Medulla oblongata (tissue), 1 donor: Measurements from ENCODE around the gene BICRA.
"Not testable (repeated sequence)": the region's sequence is repeated elsewhere in the genome, so short reads cannot be mapped to it uniquely, and the experiment has no call there.

ENCODE experiments used
- DNase-seq: peaks from one replicate; pipeline ENCODE4 v3.0.0-alpha.2; 2015; ENCODE audit errors: extremely low spot score

BICRA gene

GRCh38 chr19:47663435-47663910, 54.5 kb downstream of the BICRA start:
- DNase-seq: no peak

GRCh38 chr19:47663911-47664771, 55.2 kb downstream of the BICRA start:
- peak; percentile 78 for DNase-seq

GRCh38 chr19:47668556-47668955, 59.6 kb downstream of the BICRA start:
- DNase-seq: not testable (repeated sequence)

GRCh38 chr19:47670736-47671135, 61.8 kb downstream of the BICRA start:
- DNase-seq: no peak

- DNase-seq: no peak
Observed at GRCh38 chr19:47671499-47671898, 62.6 kb downstream of the BICRA start.

- no peak for DNase-seq
Observed at GRCh38 chr19:47673426-47673825, 64.5 kb downstream of the BICRA start.

GRCh38 chr19:47674548-47674947, 65.6 kb downstream of the BICRA start:
- no peak for DNase-seq

- no peak for DNase-seq
Observed at GRCh38 chr19:47675271-47675670, 66.3 kb downstream of the BICRA start.

GRCh38 chr19:47675859-47676258, 66.9 kb downstream of the BICRA start:
- no peak for DNase-seq

GRCh38 chr19:47676811-47677210, 67.9 kb downstream of the BICRA start:
- DNase-seq: no peak

- DNase-seq: no peak
Observed at GRCh38 chr19:47679251-47679900, 70.4 kb downstream of the BICRA start.

GRCh38 chr19:47679922-47680857, 71.3 kb downstream of the BICRA start:
- no peak for DNase-seq

GRCh38 chr19:47680858-47681332, 72.0 kb downstream of the BICRA start:
- no peak for DNase-seq

GRCh38 chr19:47681388-47681787, 72.5 kb downstream of the BICRA start:
- DNase-seq: no peak

- DNase-seq: no peak
Observed at GRCh38 chr19:47681936-47682335, 73.0 kb downstream of the BICRA start.

GRCh38 chr19:47682939-47683338, 74.0 kb downstream of the BICRA start:
- no peak for DNase-seq

- DNase-seq: no peak
Observed at GRCh38 chr19:47686679-47687450, 77.9 kb downstream of the BICRA start.

- no peak for DNase-seq
Observed at GRCh38 chr19:47687906-47688305, 79.0 kb downstream of the BICRA start.

- DNase-seq: no peak
Observed at GRCh38 chr19:47691090-47691489, 82.2 kb downstream of the BICRA start.

GRCh38 chr19:47691782-47692181, 82.8 kb downstream of the BICRA start:
- DNase-seq: no peak

GRCh38 chr19:47693489-47693888, 84.6 kb downstream of the BICRA start:
- no peak for DNase-seq
